ENCODE measurements around the gene DUSP10.

The DUSP10 gene

GRCh38 chr1:221762121-221762520 is 20.2 kb upstream of the DUSP10 start:
- DNase-seq, result no peak

DNA sequence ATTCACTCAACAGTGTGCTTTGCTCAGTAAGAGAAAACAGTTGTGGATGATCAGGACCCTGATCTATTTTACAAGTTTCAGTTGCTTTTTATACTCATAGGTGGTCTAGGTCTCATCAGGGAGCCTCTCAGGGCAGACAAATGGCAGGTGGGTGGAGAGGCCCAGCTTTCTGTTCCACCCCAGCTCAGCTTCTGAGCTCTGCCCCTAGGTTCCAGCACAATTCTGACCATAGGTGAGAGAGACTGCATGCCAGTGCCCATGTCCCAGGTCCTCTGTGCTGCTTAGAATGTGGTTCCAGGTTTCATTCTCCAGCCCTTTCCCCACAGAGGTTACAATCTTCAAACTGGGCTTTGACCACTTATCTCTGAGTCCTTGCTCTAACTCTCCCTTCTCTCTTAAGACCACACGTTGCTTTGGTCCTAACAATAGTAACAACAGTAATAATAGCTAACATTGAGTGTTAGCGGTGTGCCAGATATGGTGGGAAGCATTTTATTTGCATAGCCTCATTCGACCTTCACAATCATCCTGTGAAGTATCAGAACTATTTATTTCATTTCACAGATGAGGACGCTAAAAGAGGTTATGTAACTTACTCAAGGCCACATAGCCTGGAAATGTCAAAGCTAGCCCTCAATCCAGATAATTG is 19.6 kb upstream of the DUSP10 start:
- no peak for DNase-seq

DNA sequence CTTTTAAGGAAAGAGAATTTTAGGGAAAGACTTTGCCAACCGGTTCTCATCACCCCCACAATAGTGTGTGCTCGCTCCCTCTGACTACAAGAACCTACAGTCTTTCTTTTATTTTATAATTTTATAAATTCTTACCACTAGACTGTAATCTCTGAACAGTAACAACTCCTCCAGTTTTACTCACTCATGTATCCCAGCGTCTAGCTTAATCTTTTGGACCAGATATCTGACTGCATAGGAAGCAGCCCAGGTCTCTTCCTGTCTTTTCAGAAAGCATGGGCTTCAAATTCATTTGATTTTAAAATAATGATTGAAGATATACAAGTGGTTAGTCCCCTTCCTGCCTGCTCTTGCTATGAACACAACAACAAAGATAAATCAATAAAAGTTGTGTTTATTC is 19.0 kb upstream of the DUSP10 start:
- no peak for DNase-seq

- no peak for DNase-seq
These were observed 17.5 kb upstream of the DUSP10 start for GRCh38 chr1:221759436-221759835.

GRCh38 chr1:221758455-221758854 is 16.6 kb upstream of the DUSP10 start:
- no peak for DNase-seq

- no peak for DNase-seq
These were observed 15.1 kb upstream of the DUSP10 start for GRCh38 chr1:221756830-221757551.

GRCh38 chr1:221753828-221754188 is 11.9 kb upstream of the DUSP10 start:
- no peak for DNase-seq

- no peak for DNase-seq
These were observed 9.5 kb upstream of the DUSP10 start for GRCh38 chr1:221751226-221751887.

GRCh38 chr1:221748981-221749380 is 7.1 kb upstream of the DUSP10 start:
- no peak for DNase-seq

- no peak for DNase-seq
These were observed 6.0 kb upstream of the DUSP10 start for GRCh38 chr1:221747839-221748238.

DNA sequence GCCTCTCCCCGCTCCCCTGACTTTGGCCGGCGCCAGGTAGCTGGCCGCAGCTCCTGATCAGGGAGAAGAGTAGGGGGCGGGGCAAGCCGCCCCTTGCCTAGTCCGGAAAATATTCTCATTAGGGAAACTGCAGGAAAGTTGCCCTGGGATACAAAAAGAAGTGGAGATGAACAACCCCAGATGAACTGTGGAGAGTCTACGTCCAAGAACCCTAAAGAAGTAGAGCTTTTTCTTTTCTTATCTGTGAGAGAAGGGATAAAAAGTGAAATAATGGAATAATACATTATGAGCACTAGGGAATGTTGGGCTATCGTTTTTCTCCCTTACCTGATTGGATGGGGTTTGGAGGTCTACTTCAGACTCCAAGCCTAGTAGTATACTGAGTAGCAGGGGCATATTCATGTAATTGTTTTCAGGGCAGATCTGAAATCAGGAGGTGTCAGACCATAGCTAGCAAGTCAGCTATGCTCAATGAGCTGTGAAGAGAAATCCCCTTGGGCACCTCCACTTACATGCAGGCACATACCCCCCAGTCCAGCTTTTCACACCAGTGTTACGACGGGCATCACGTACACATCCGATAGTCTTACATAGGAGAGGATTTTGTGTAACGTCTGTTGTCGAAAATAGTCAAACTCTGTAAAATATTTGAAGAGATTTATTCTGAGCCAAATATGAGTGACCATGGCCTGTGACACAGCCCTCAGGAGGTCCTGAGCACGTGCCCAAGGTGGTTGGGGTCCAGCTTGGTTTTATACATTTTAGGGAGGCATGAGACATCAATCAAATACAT is 1.7 kb upstream of the DUSP10 start:
- DNase-seq, result no peak

- peak; percentile 80 for DNase-seq
These were observed 896 bp upstream of the DUSP10 start for GRCh38 chr1:221742555-221743415.

- peak; percentile 17 for DNase-seq
These were observed 741 bp downstream of the DUSP10 start for GRCh38 chr1:221740993-221741702.

- DNase-seq, result no peak
These were observed 1.4 kb downstream of the DUSP10 start for GRCh38 chr1:221740369-221740992.

DNA sequence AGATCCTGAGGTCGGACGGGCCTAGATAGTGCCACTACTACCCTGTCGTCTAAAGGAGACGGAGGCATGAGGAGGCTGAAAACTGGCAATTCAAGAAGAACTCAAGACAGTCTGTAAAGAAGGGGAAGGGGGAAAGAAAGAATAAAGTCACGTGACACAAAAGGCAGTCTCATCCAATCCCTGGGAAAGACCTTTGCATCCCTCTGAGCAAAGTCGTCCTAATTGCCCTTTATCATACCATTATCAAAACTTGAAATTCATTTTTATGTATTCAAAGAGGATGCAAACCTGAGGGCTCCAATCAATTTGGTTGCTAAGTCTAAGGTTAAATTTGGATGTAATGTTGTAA is 2.2 kb downstream of the DUSP10 start:
- no peak for DNase-seq

DNA sequence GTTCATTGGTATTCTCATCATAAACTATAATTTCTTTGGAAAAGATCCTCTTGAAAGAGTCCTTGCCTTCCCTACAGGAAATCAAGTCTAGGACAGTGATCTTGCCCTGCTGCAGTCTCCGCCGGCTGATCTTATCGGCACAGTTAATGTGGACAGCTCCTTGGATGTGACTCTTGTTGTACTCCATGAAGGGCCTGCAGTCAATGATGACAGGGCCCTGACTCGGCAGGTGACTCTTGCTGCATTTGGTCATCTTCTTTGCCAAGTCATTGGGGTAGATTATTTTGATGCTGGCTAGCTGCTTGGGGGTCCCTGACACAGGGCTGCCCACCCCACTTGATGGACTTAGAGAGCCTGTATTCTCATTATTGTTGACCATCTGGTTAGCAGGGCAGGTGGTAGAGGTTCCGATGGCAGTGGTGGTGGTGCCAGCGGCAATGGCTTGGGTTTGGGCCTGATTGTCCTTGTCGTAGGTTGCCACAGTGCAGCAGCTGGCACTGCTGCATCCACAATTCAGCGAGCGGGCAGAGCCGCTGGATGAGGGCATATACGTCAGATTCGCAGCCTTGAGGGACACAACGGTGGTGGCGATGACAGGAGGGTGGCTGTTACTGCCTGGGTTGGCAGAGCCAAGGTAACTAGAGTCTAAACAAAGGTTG is 2.7 kb downstream of the DUSP10 start:
- DNase-seq, result no peak

DNA sequence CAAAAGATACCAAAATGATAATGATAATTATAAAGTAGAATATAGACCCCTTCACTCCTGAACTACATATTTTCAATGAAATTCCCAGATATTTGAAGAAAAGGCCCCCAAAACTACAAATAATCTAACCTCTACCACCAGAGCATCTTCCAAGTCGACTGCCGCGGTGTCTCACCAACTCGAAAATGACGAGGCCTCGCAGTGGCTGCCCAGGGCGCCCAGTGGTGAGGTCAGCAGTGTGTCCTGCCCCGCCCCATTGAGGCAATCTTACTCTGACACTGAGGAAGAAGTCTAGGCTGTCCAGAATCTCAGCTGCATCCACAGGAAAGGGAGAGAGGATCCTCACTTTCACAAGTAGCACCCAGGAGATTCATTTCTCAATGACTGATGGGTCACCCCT is 5.2 kb downstream of the DUSP10 start:
- no peak for DNase-seq

DNA sequence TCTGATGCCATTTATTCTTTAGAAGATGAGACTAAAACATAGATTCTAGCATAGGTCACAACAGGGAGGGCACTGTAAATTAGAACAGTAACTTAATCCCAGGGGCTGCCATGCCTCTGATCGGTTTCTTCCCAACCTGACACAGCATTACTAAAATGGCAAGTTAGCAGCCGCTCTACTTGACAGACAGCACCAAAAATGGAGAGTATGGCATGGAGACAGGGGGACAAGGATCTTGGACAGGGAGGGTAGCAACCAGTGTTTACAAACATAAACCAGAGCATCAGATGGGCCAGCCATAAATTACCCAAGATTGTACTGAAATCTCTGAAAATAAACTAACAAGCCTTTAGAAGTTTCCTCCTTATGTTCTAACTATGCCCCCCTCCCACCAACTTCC is 5.9 kb downstream of the DUSP10 start:
- no peak for DNase-seq

DNA sequence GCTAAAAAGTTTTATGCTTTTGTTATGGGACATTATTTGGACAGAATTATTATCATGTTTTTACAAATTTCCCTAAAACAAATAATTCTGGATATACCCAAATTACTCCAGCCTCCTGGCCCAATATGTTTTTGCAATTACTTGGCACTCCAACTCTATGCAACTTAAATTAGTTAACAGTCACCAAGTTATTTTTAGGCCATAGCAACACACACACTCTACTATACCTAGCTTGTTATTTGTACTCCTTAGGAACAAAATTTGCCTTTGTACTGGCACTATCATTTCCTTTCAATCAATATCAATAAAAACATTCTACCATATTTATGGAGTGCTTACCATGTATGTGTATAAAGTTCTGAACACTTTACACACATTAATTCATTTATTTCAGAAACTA is 7.7 kb downstream of the DUSP10 start:
- no peak for DNase-seq

GRCh38 chr1:221732052-221732451 is 9.8 kb downstream of the DUSP10 start:
- DNase-seq, result no peak

DNA sequence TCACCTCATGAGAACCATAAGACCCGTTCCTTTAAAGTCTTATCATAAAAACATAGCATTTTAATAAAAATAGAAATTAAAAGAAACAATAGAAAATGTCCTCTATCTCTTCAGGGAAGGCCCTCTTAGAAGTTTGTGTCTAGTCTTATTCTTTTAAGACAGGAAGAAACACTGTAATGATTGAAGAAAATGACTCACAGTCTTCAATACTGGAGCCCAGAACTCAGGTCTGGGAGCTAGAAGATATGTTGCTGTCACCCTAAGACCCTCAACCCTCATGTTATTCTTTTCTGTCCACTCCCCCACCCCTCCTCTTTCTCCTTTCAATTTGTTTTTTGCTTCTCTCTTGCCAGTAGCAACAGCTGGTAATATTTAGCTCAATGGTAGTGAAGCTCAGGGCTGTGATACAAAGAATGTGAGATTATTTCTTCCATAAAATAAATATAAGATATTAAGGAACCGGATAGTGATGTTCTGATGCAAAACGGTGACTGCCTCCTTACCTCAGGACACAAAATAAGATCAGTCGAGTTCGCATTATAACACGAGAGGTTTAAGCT is 12.0 kb downstream of the DUSP10 start:
- no peak for DNase-seq

All from stimulated activated CD4-positive, alpha-beta T cell treated with anti-CD3 and anti-CD28 coated beads, Interleukin-1b, Interleukin-23, amount 100 ng/mL, for 48 hours (primary cell).